K562 (cell line): ENCODE measurements around the gene ACLY. TPM values are rescaled to one million over a fixed set of nuclear protein-coding genes. Genes with fewer than 3 reads are reported as not detected.

ENCODE experiments used
- ATAC-seq: fragments of 200-7000 bp; cut with Tn5 transposase; 3 replicates; pipeline ENCODE4 v1.9.1; 2020; ENCODE audit warnings: moderate library complexity
- BruUV-seq: library from RNA; stranded (reverse); fragments of 400-500 nt; replicated peaks from 2 replicates; lab custom pipeline; 2021; lab: Mats Ljungman, UMichigan
- CTCF ChIA-PET: fragments of 300-600 bp; formaldehyde crosslinking; extraction: SDS; loops from one replicate; lab custom pipeline; 2021; ENCODE audit warnings: low intra/inter-chr PET ratio; lab: Yijun Ruan, JAX
- POLR2A ChIA-PET: fragments of 300-600, 350-650 bp; sonication (Branson Sonifier 250); formaldehyde crosslinking; extraction: SDS; loops from one replicate; lab custom pipeline; 2021; ENCODE audit warnings: antibody characterized with exemption, inconsistent platforms; lab: Yijun Ruan, JAX
- DNase-seq, 4 experiments: peaks; one replicate each; pipeline versions ENCODE4 v3.0.0 to v3.0.0-alpha.2; 2011 to 2018; ENCODE audit warnings: low spot score in 3 of 4, mixed read lengths in 3 of 4; ENCODE audit errors: extremely low read depth in 1 of 4
- FAIRE-seq: peaks from 2 replicates; lab custom pipeline; 2011; peaks lifted over from hg19 to GRCh38; lab: Jason Lieb, UNC
- H2AFZ ChIP-seq: 2 replicates; pipeline ENCODE4 v1.6.0; 2011; ENCODE audit warnings: low read depth, low read length, control low read depth, inconsistent platforms
- H3K27ac ChIP-seq: fragments of 200-600 bp; 3 replicates; pipeline ENCODE4 v1.8.0; 2011; ENCODE audit warnings: low read depth, mild to moderate bottlenecking, control low read depth, inconsistent platforms, low read length, moderate library complexity, mixed read lengths; ENCODE audit errors: extremely low read depth
- H3K27me3 ChIP-seq, 2 experiments: fragments of 300-600 bp in 1 of 2; 2 replicates in 1 of 2; 3 replicates in 1 of 2; pipeline versions ENCODE4 v1.6.0 to v1.8.0; 2011; ENCODE audit warnings: inconsistent platforms in 2 of 2, low read length in 2 of 2, mild to moderate bottlenecking in 1 of 2, mixed read lengths in 1 of 2, moderate library complexity in 1 of 2; ENCODE audit not compliant: control insufficient read depth in 2 of 2, insufficient read depth in 2 of 2
- H3K36me3 ChIP-seq: fragments of 300-600 bp; 3 replicates; pipeline ENCODE4 v1.8.0; 2011; ENCODE audit warnings: mild to moderate bottlenecking, low read length, inconsistent platforms; ENCODE audit not compliant: control insufficient read depth, insufficient read depth
- H3K4me1 ChIP-seq, 2 experiments: fragments of 200-600 bp in 1 of 2; replicated peaks in 1 of 2; 2 replicates in 1 of 2; 3 replicates in 1 of 2; pipeline versions ENCODE4 v1.5.1 to v1.8.0; 2011; ENCODE audit warnings: inconsistent platforms in 2 of 2, low read length in 2 of 2, mild to moderate bottlenecking in 1 of 2, mixed read lengths in 1 of 2, moderate library complexity in 1 of 2; ENCODE audit not compliant: control insufficient read depth in 2 of 2, insufficient read depth in 2 of 2
- H3K4me2 ChIP-seq: 2 replicates; pipeline ENCODE4 v1.6.1; 2011; ENCODE audit warnings: low read length, control low read depth, inconsistent platforms, mixed read lengths; ENCODE audit not compliant: insufficient read depth
- H3K4me3 ChIP-seq: fragments of 200-600 bp; sonication (generic), shearing (Covaris generic); 2 replicates; pipeline ENCODE4 v1.5.1; 2016; ENCODE audit warnings: control low read depth, inconsistent platforms
- H3K79me2 ChIP-seq: fragments of 200-600 bp; 3 replicates; pipeline ENCODE4 v1.8.0; 2011; ENCODE audit warnings: low read length, inconsistent platforms; ENCODE audit not compliant: control insufficient read depth, insufficient read depth
- H3K9ac ChIP-seq, 2 experiments: 2 replicates each; pipeline versions ENCODE4 v1.6.0 to v1.6.1; 2011; ENCODE audit warnings: low read depth in 2 of 2, low read length in 2 of 2, control low read depth in 1 of 2, inconsistent platforms in 1 of 2, mild to moderate bottlenecking in 1 of 2, mixed read lengths in 1 of 2; ENCODE audit not compliant: insufficient read depth in 1 of 2
- H3K9me1 ChIP-seq: one replicate; pipeline ENCODE4 v1.6.0; 2011; ENCODE audit warnings: inconsistent platforms, mild to moderate bottlenecking, low read length, moderate library complexity; ENCODE audit not compliant: control insufficient read depth, insufficient read depth
- H3K9me3 ChIP-seq: replicated peaks from 2 replicates; pipeline ENCODE4 v1.5.1; 2011; ENCODE audit warnings: low read depth, low read length, inconsistent platforms; ENCODE audit not compliant: control insufficient read depth, insufficient read depth
- H4K20me1 ChIP-seq: replicated peaks from 2 replicates; pipeline ENCODE4 v1.6.1; 2011; ENCODE audit warnings: low read length, inconsistent platforms, mixed read lengths; ENCODE audit not compliant: control insufficient read depth, insufficient read depth
- ATF1 ChIP-seq, 2 experiments: fragments of 450-650 bp in 1 of 2; IDR thresholded peaks; 2 replicates each; pipeline ENCODE4 v1.6.1; 2016; ENCODE audit warnings: missing compliant biosample characterization in 1 of 2, missing genetic modification characterization in 1 of 2
- BCLAF1 ChIP-seq, 2 experiments: fragments of 450-650 bp in 1 of 2; IDR thresholded peaks; 2 replicates each; pipeline ENCODE4 v1.6.1; 2011 to 2017; ENCODE audit warnings: low read depth in 2 of 2, antibody characterized with exemption in 1 of 2, borderline replicate concordance in 1 of 2, low read length in 1 of 2, mild to moderate bottlenecking in 1 of 2, mixed read lengths in 1 of 2; ENCODE audit not compliant: control insufficient read depth in 1 of 2
- C11orf30 ChIP-seq: fragments of 450-650 bp; IDR thresholded peaks from 2 replicates; pipeline ENCODE4 v1.6.1; 2016; ENCODE audit warnings: low read depth, mild to moderate bottlenecking
- CCAR2 ChIP-seq: fragments of 200-400 bp; formaldehyde crosslinking; IDR thresholded peaks from 2 replicates; pipeline ENCODE4 v1.6.1; 2017; ENCODE audit warnings: mild to moderate bottlenecking, low read depth, low read length
- DMBX1 ChIP-seq: fragments of 250-450 bp; sonication (Bioruptor Pico); IDR thresholded peaks from 2 replicates; pipeline ENCODE4 v1.8.0; 2022; ENCODE audit warnings: inconsistent platforms, mild to moderate bottlenecking, moderate library complexity, borderline replicate concordance
- LCOR ChIP-seq: sonication (generic); formaldehyde crosslinking; IDR thresholded peaks from 2 replicates; pipeline ENCODE4 v1.8.0; 2022; ENCODE audit warnings: mild to moderate bottlenecking, missing genetic modification reagents
- SP1 ChIP-seq: sonication (generic); formaldehyde crosslinking; IDR thresholded peaks from 2 replicates; pipeline ENCODE4 v1.8.1; 2022; ENCODE audit warnings: mild to moderate bottlenecking, missing genetic modification reagents
- ZBTB17 ChIP-seq: fragments of 450-650 bp; formaldehyde crosslinking; IDR thresholded peaks from 2 replicates; pipeline ENCODE4 v1.4.0; 2020; ENCODE audit warnings: mild to moderate bottlenecking
- ZFP91 ChIP-seq: sonication (generic); formaldehyde crosslinking; IDR thresholded peaks from 2 replicates; pipeline ENCODE4 v1.8.0; 2022; ENCODE audit warnings: mild to moderate bottlenecking, missing genetic modification reagents
- ZNF518B ChIP-seq: fragments of 250-450 bp; sonication (Bioruptor Pico); IDR thresholded peaks from 2 replicates; pipeline ENCODE4 v1.5.0; 2021; ENCODE audit warnings: mild to moderate bottlenecking, moderate library complexity
- ZNF584 ChIP-seq: fragments of 200-800 bp; sonication (Bioruptor generic); IDR thresholded peaks from 2 replicates; pipeline ENCODE4 v1.6.1; 2016; ENCODE audit warnings: low read depth, mild to moderate bottlenecking, missing genetic modification characterization, missing compliant biosample characterization
- ZNF589 ChIP-seq: fragments of 200-800 bp; sonication (Bioruptor generic); IDR thresholded peaks from 2 replicates; pipeline ENCODE4 v1.6.1; 2016; ENCODE audit warnings: low read depth, missing genetic modification characterization, missing compliant biosample characterization
- WGBS: fragments of 100-300 bp; shearing (Covaris generic); methylation state at CpG from one replicate; pipeline ENCODE4 v1.1.6; 2016; ENCODE audit warnings: low coverage, mixed read lengths; ENCODE audit not compliant: insufficient coverage; ENCODE audit errors: missing lambda C conversion rate; 5-methylcytosine and 5-hydroxymethylcytosine counted together
- in situ Hi-C: fragments of 300-500 bp; cut with MboI; formaldehyde crosslinking; loops from 4 replicates; pipeline ENCODE4 v1.15.0; 2018; ENCODE audit warnings: inconsistent platforms, mixed read lengths
- intact Hi-C: fragments of 100-400 bp; cut with micrococcal nuclease; formaldehyde crosslinking; loops from 2 replicates; pipeline ENCODE4 v1.14.2; 2022
- polyA plus RNA-seq, 8 experiments: library from polyadenylated mRNA; depleted of rRNA in 4 of 8; stranded (reverse) in 5 of 8; unstranded in 3 of 8; fragments of >200 nt; fragmentation: Nextera tagmentation in 2 of 8; fragmentation: Illumina TruSeq in 1 of 8; extraction: Ambion mirVana in 2 of 8; extraction: Trizol in 1 of 8; gene quantifications; 2 replicates each; pipeline versions ENCODE4 v1.2.1 to v1.2.3, GENCODE V29; 2011 to 2014; ENCODE audit warnings: inconsistent platforms in 1 of 8, missing spikeins in 1 of 8
- total RNA-seq, 7 experiments: library from RNA; depleted of rRNA in 6 of 7; stranded (reverse); fragments of >200 nt in 6 of 7; fragmentation: Illumina TruSeq in 2 of 7; extraction: Trizol in 2 of 7; gene quantifications; 2 replicates each; pipeline versions ENCODE4 v1.2.1 to v1.2.3, GENCODE V29; 2011 to 2021; ENCODE audit warnings: low replicate concordance in 1 of 7

Gene ACLY
- total and polyA plus RNA-seq, 9 of the 15 experiments (the other 6 are each of a cell fraction or from before 2014, with no cell fraction given) = 42.9 to 280 (median 125) TPM

GRCh38 chr17:41904242-41904841, 14.4 kb downstream of the ACLY start (continued):
- no peak for TF ChIP-seq ATF1 (CRISPR knock-in tag; IDR thresholded peaks at IDR 0.05)
- TF ChIP-seq ATF1 (tag; IDR thresholded peaks at IDR 0.05) = no peak

GRCh38 chr17:41901646-41902045, 17.1 kb downstream of the ACLY start:
- in situ Hi-C loops = loop anchor here (5.0 kb wide), 1 partner anchor 61 kb away; no protein-coding TSS in a partner anchor
- H3K4me1 ChIP-seq = no peaks in the 10 kb centered on the region
- no TSS peak for BruUV-seq
- no peaks in the 10 kb centered on the region for H3K9me3 ChIP-seq
- no peak for FAIRE-seq
- no peak for ATAC-seq
- no peak overlapping the region for H3K27ac ChIP-seq
- peaks cover 92% of the 10 kb centered on the region for H3K36me3 ChIP-seq
- no peaks in the 10 kb centered on the region for H3K79me2 ChIP-seq
- 80% methylated on average over 9 of the region's 11 CpGs for WGBS
- ChIA-PET CTCF (no interaction called here), POLR2A (no interaction called here)
- H2AFZ ChIP-seq = no peak overlapping the region
- H3K4me3 ChIP-seq = no peak overlapping the region
- H4K20me1 ChIP-seq = no peaks in the 10 kb centered on the region
- no peaks in the 10 kb centered on the region for H3K9me1 ChIP-seq
- no peak for DNase-seq
- H3K9ac ChIP-seq = no peak overlapping the region
- H3K4me2 ChIP-seq = no peak overlapping the region
- no peaks in the 10 kb centered on the region for H3K27me3 ChIP-seq
- intact Hi-C loops = no loop called here
- no peak for TF ChIP-seq ZFP91 (CRISPR knock-in tag)
- TF ChIP-seq C11orf30 = no peak
- TF ChIP-seq SP1 (CRISPR knock-in tag) = no peak
- TF ChIP-seq ZNF518B = no peak
- TF ChIP-seq CCAR2 = no peak
- TF ChIP-seq ZNF584 (CRISPR knock-in tag) = no peak
- no peak for TF ChIP-seq ZBTB17
- TF ChIP-seq LCOR = no peak
- no peak for TF ChIP-seq BCLAF1 (IDR thresholded peaks at IDR 0.05; ENCODE audit: borderline replicate concordance in 1 of 2, control insufficient read depth in 1 of 2, low read depth in 2 of 2, low read length in 1 of 2)
- TF ChIP-seq ZNF589 = no peak
- no peak for TF ChIP-seq DMBX1 (CRISPR knock-in tag)
